ENCODE measurements around the gene FEM1B.

DNA sequence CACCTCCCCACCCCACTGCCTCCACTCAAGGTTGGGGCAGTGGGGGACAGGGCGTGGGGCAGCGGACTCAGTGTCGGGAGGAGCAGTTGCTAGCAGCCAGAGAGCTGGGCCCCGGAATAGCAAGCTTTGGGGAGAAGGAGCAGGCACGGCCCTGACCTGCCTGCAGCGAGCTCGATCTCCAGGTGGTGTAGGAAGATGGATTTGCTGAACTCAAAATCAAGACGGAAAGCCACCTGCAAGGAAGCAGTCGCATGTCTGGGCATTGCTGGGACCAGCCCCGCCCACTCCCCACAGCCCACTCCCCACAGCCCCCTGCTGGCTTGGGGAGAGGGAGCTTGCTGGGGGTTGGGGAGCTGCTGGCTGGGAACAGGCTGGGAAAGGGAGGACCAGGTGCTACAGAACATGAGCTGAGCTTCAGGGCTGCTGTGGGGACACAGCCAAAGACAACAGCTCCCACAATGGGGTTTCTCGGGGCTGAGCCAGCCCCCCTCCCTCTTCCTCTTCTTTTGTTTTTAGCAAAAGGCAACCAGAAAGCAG is 38.0 kb downstream of the FEM1B start:
- TF ChIP-seq, protein P1, sequence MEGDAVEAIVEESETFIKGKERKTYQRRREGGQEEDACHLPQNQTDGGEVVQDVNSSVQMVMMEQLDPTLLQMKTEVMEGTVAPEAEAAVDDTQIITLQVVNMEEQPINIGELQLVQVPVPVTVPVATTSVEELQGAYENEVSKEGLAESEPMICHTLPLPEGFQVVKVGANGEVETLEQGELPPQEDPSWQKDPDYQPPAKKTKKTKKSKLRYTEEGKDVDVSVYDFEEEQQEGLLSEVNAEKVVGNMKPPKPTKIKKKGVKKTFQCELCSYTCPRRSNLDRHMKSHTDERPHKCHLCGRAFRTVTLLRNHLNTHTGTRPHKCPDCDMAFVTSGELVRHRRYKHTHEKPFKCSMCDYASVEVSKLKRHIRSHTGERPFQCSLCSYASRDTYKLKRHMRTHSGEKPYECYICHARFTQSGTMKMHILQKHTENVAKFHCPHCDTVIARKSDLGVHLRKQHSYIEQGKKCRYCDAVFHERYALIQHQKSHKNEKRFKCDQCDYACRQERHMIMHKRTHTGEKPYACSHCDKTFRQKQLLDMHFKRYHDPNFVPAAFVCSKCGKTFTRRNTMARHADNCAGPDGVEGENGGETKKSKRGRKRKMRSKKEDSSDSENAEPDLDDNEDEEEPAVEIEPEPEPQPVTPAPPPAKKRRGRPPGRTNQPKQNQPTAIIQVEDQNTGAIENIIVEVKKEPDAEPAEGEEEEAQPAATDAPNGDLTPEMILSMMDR (IDR thresholded peaks at IDR 0.05; ENCODE audit: low read length): no peak
- no peak for TF ChIP-seq EZH2 (IDR thresholded peaks at IDR 0.05; ENCODE audit: borderline replicate concordance, low read length)

Data from OCI-LY1 (cell line).